Kidney (tissue), 14 donors: Measurements from ENCODE around the gene CIITA. TPM values are rescaled to one million over a fixed set of nuclear protein-coding genes. Genes with fewer than 3 reads are reported as not detected.

Source experiments
- DNase-seq, 5 donors: peaks; one replicate each; pipeline ENCODE4 v3.0.0-alpha.2; 2013 to 2020
- FAIRE-seq: peaks from 2 replicates; lab custom pipeline; 2012; peaks lifted over from hg19 to GRCh38; lab: Jason Lieb, UNC
- H3K27ac ChIP-seq, 2 donors: one replicate each; pipeline ENCODE4 v1.7.0; 2013; ENCODE audit warnings: low read depth in 2 of 2, low read length in 2 of 2, inconsistent platforms in 1 of 2
- H3K27me3 ChIP-seq: one replicate; pipeline ENCODE4 v1.7.1; 2013; ENCODE audit warnings: low read length, inconsistent platforms; ENCODE audit not compliant: control insufficient read depth, insufficient read depth
- H3K36me3 ChIP-seq, 3 donors: one replicate each; pipeline versions ENCODE4 v1.7.0 to v1.7.1; 2013; ENCODE audit warnings: low read length in 3 of 3, control low read depth in 1 of 3, inconsistent platforms in 1 of 3; ENCODE audit not compliant: insufficient read depth in 3 of 3, control insufficient read depth in 2 of 3
- H3K4me1 ChIP-seq, 3 donors: one replicate each; pipeline versions ENCODE4 v1.7.0 to v1.7.1; 2013; ENCODE audit warnings: low read length in 3 of 3, inconsistent platforms in 1 of 3, low read depth in 1 of 3; ENCODE audit not compliant: control insufficient read depth in 2 of 3, insufficient read depth in 2 of 3
- H3K4me3 ChIP-seq, 3 donors: one replicate each; pipeline versions ENCODE4 v1.7.0 to v1.8.1; 2013; ENCODE audit warnings: low read length in 3 of 3, control low read depth in 1 of 3, inconsistent platforms in 1 of 3
- H3K9ac ChIP-seq, 3 donors: one replicate each; pipeline versions ENCODE4 v1.7.0 to v1.7.1; 2013; ENCODE audit warnings: low read length in 3 of 3, control low read depth in 1 of 3, inconsistent platforms in 1 of 3
- H3K9me3 ChIP-seq, 3 donors: one replicate each; pipeline versions ENCODE4 v1.7.0 to v1.7.1; 2013; ENCODE audit warnings: low read length in 3 of 3, control low read depth in 1 of 3, inconsistent platforms in 1 of 3; ENCODE audit not compliant: control insufficient read depth in 2 of 3, insufficient read depth in 1 of 3
- CTCF ChIP-seq: IDR thresholded peaks from 3 replicates; pipeline ENCODE4 v1.5.1; 2012; ENCODE audit warnings: mild to moderate bottlenecking, moderate library complexity, borderline replicate concordance; ENCODE audit not compliant: insufficient read depth; ENCODE audit errors: extremely low read depth
- intact Hi-C: fragments of 100-400 bp; cut with DNase I; formaldehyde crosslinking; loops from one replicate; pipeline ENCODE4 v1.11.1; 2022
- polyA plus RNA-seq: library from polyadenylated mRNA; stranded (reverse); fragments of 350-450 nt; fragmentation: Illumina TruSeq; extraction: RNeasy Lipid Tissue Mini Kit (QIAGEN cat#74804); gene quantifications from one replicate; pipeline ENCODE4 v1.2.3, GENCODE V29; 2014; ENCODE audit warnings: low read depth, low replicate concordance; ENCODE audit not compliant: insufficient read depth
- total RNA-seq: library from RNA; stranded (reverse); fragmentation: NEBNext Ultra II Directional; extraction: Animal tissue kit (Norgen Biotek cat#: 25700); gene quantifications from one replicate; pipeline ENCODE4 v1.2.1, GENCODE V29; 2021
- donor health status: control.
- donor health status: control.
- donor health status: control.
- donor health status: control.
- donor health status: control.
- donor health status: DM: yes; HTN: yes; CAD: no.
- donor health status: Normal renal cell carcinoma (clear cell type).

CIITA gene
- total and polyA plus RNA-seq, 2 donors from 2014 or later: 8.3 to 50.5 TPM

- H3K27ac ChIP-seq: no peak overlapping the region
- H3K9me3 ChIP-seq: no peaks in the 10 kb centered on the region
- no peak overlapping the region for H3K9ac ChIP-seq
- peaks cover 2 to 19% (median 13%) of the 10 kb centered on the region in 3 donors for H3K36me3 ChIP-seq
- TF ChIP-seq CTCF: no peak
- H3K4me3 ChIP-seq: no peak overlapping the region
- H3K4me1 ChIP-seq: peaks cover 0 to 22% (median 13%) of the 10 kb centered on the region in 3 donors
- DNase-seq (no peak), FAIRE-seq (no peak)
- no peaks in the 10 kb centered on the region for H3K27me3 ChIP-seq
- intact Hi-C loops: no loop called here
Measured at GRCh38 chr16:10932959-10933710, 56.1 kb downstream of the CIITA start.

GRCh38 chr16:10933865-10934264 lies 56.9 kb downstream of the CIITA start:
- intact Hi-C loops: no loop called here
- Histone ChIP-seq H3K27ac (no peak overlapping the region), H3K9me3 (no peaks in the 10 kb centered on the region), H3K4me3 (no peak overlapping the region), H3K27me3 (no peaks in the 10 kb centered on the region), H3K4me1 (peaks cover 0 to 29% (median 21%) of the 10 kb centered on the region in 3 donors), H3K36me3 (peaks cover 2 to 12% (median 10%) of the 10 kb centered on the region in 3 donors), H3K9ac (no peak overlapping the region)
- FAIRE-seq (no peak), DNase-seq (no peak)
- TF ChIP-seq CTCF: no peak

GRCh38 chr16:10934325-10935107 lies 57.5 kb downstream of the CIITA start:
- no peak for DNase-seq
- Histone ChIP-seq H3K4me1 (peaks cover 0 to 35% (median 27%) of the 10 kb centered on the region in 3 donors), H3K4me3 (no peak overlapping the region), H3K27ac (no peak overlapping the region), H3K36me3 (peaks cover 2 to 10% (median 8%) of the 10 kb centered on the region in 3 donors), H3K9me3 (no peaks in the 10 kb centered on the region), H3K27me3 (no peaks in the 10 kb centered on the region), H3K9ac (no peak overlapping the region)
- no peak for FAIRE-seq
- intact Hi-C loops: no loop called here
- TF ChIP-seq CTCF: no peak
